Stimulated activated CD8-positive, alpha-beta memory T cell treated with anti-CD3 and anti-CD28 coated beads, Interleukin-15, amount 100 ng/mL, for 1 hour (primary cell): ENCODE results near the gene OGFRL1.
"Not testable (repeated sequence)": the region's sequence is repeated elsewhere in the genome, so short reads cannot be mapped to it uniquely, and the experiment has no call there.

Experiments used
- DNase-seq: peaks from one replicate; pipeline ENCODE4 v3.0.0-alpha.2; 2020; ENCODE audit warnings: low read depth

OGFRL1 gene

GRCh38 chr6:71288228-71289038 lies at the start of gene OGFRL1:
Gene OGFRL1 (plus strand): TSS chr6:71288811. CDS start chr6:71288937, 126 bp downstream.
- DNase-seq, result peak; percentile 33

- DNase-seq, result no peak
Measured at GRCh38 chr6:71239694-71240093, 48.9 kb upstream of the OGFRL1 start.

- no peak for DNase-seq
Measured at GRCh38 chr6:71245265-71246049, 43.2 kb upstream of the OGFRL1 start.

- no peak for DNase-seq
Measured at GRCh38 chr6:71246596-71246995, 42.0 kb upstream of the OGFRL1 start.

GRCh38 chr6:71248306-71248765 lies 40.3 kb upstream of the OGFRL1 start:
- DNase-seq, result no peak

GRCh38 chr6:71248878-71249544 lies 39.6 kb upstream of the OGFRL1 start:
- DNase-seq, result no peak

- no peak for DNase-seq
Measured at GRCh38 chr6:71250099-71250602, 38.5 kb upstream of the OGFRL1 start.

- DNase-seq, result no peak
Measured at GRCh38 chr6:71252410-71252809, 36.2 kb upstream of the OGFRL1 start.

GRCh38 chr6:71252960-71253359 lies 35.7 kb upstream of the OGFRL1 start:
- no peak for DNase-seq

- no peak for DNase-seq
Measured at GRCh38 chr6:71254323-71254722, 34.3 kb upstream of the OGFRL1 start.

GRCh38 chr6:71258078-71258866 lies 30.3 kb upstream of the OGFRL1 start:
- DNase-seq, result no peak

GRCh38 chr6:71259888-71260604 lies 28.6 kb upstream of the OGFRL1 start:
- no peak for DNase-seq

GRCh38 chr6:71262914-71263313 lies 25.7 kb upstream of the OGFRL1 start:
- no peak for DNase-seq

- not testable (repeated sequence) for DNase-seq
Measured at GRCh38 chr6:71266392-71266791, 22.2 kb upstream of the OGFRL1 start.

- DNase-seq, result no peak
Measured at GRCh38 chr6:71268735-71269437, 19.7 kb upstream of the OGFRL1 start.

GRCh38 chr6:71277926-71278600 lies 10.5 kb upstream of the OGFRL1 start:
- no peak for DNase-seq

- DNase-seq, result no peak
Measured at GRCh38 chr6:71279321-71279720, 9.3 kb upstream of the OGFRL1 start.

- DNase-seq, result no peak
Measured at GRCh38 chr6:71279740-71280139, 8.9 kb upstream of the OGFRL1 start.

- DNase-seq, result no peak
Measured at GRCh38 chr6:71280701-71281100, 7.9 kb upstream of the OGFRL1 start.

GRCh38 chr6:71284785-71285184 lies 3.8 kb upstream of the OGFRL1 start:
- DNase-seq, result no peak
